ENCODE data around the gene LMX1A.

LMX1A gene

GRCh38 chr1:165355139-165355976 is 1.2 kb downstream of the LMX1A start:
- no peaks in the 10 kb centered on the region for H3K36me3 ChIP-seq (ENCODE audit: control insufficient read depth in 2 of 2, insufficient read depth in 1 of 2, low read length in 2 of 2)
- no peak overlapping the region for H3K4me3 ChIP-seq (ENCODE audit: low read depth, low read length)
- CTCF ChIA-PET: interaction anchor here (0.7 to 2.2 kb wide), 3 partner anchors 12 to 40 kb away, joined by 3 to 19 read pairs (median 5); no protein-coding TSS in a partner anchor
- no peak for TF ChIP-seq ZNF548 (tag by site-specific recombination; IDR thresholded peaks at IDR 0.05)
- no peak for TF ChIP-seq ZSCAN23 (tag by site-specific recombination; IDR thresholded peaks at IDR 0.05)
- TF ChIP-seq HIC1 (tag by site-specific recombination; IDR thresholded peaks at IDR 0.05): no peak
- TF ChIP-seq ZNF692 (tag by site-specific recombination; IDR thresholded peaks at IDR 0.05): no peak
- TF ChIP-seq ZNF394 (tag by site-specific recombination; IDR thresholded peaks at IDR 0.05; ENCODE audit: borderline replicate concordance): no peak
- TF ChIP-seq ZNF544 (tag by site-specific recombination; IDR thresholded peaks at IDR 0.05): no peak
- TF ChIP-seq IKZF3 (tag by site-specific recombination; IDR thresholded peaks at IDR 0.05): no peak
- TF ChIP-seq ZBTB6 (tag by site-specific recombination; IDR thresholded peaks at IDR 0.05): no peak
- no peaks in the 10 kb centered on the region for H3K4me1 ChIP-seq (ENCODE audit: control insufficient read depth, insufficient read depth, low read length)
- H3K27ac ChIP-seq (ENCODE audit: extremely low read depth, low read depth, low read length): no peak overlapping the region
- POLR2A ChIA-PET: no interaction called here
- no peaks in the 10 kb centered on the region for H3K9me3 ChIP-seq (ENCODE audit: control insufficient read depth, insufficient read depth, low read depth, low read length)

GRCh38 chr1:165354739-165355138 is 1.8 kb downstream of the LMX1A start:
- CTCF ChIA-PET: interaction anchor here (2.2 kb wide), 1 partner anchor 13 kb away, joined by 19 read pairs; no protein-coding TSS in a partner anchor
- H3K9me3 ChIP-seq (ENCODE audit: control insufficient read depth, insufficient read depth, low read depth, low read length): no peaks in the 10 kb centered on the region
- no peaks in the 10 kb centered on the region for H3K36me3 ChIP-seq (ENCODE audit: control insufficient read depth in 2 of 2, insufficient read depth in 1 of 2, low read length in 2 of 2)
- H3K4me3 ChIP-seq (ENCODE audit: low read depth, low read length): no peak overlapping the region
- no peaks in the 10 kb centered on the region for H3K4me1 ChIP-seq (ENCODE audit: control insufficient read depth, insufficient read depth, low read length)
- POLR2A ChIA-PET: no interaction called here
- no peak for TF ChIP-seq KLF17 (tag by site-specific recombination; IDR thresholded peaks at IDR 0.05)
- TF ChIP-seq KLF8 (tag by site-specific recombination; IDR thresholded peaks at IDR 0.05): no peak
- TF ChIP-seq ZNF155 (tag by site-specific recombination; IDR thresholded peaks at IDR 0.05): no peak
- no peak overlapping the region for H3K27ac ChIP-seq (ENCODE audit: extremely low read depth, low read depth, low read length)

- POLR2A ChIA-PET: no interaction called here
- TF ChIP-seq CTCF (tag by site-specific recombination; IDR thresholded peaks at IDR 0.05) (no peak), ZNF510 (tag by site-specific recombination; IDR thresholded peaks at IDR 0.05; ENCODE audit: insufficient replicate concordance) (no peak), ZNF600 (tag by site-specific recombination; IDR thresholded peaks at IDR 0.05) (no peak), ZNF629 (tag by site-specific recombination; IDR thresholded peaks at IDR 0.05) (no peak), ZNF433 (tag by site-specific recombination; IDR thresholded peaks at IDR 0.05; ENCODE audit: low read depth) (no peak), ZNF112 (tag by site-specific recombination; IDR thresholded peaks at IDR 0.05) (no peak), ZNF571 (tag by site-specific recombination; IDR thresholded peaks at IDR 0.05) (no peak), ZNF639 (tag by site-specific recombination; IDR thresholded peaks at IDR 0.05) (no peak)
Measured at GRCh38 chr1:165353731-165354671, 2.5 kb downstream of the LMX1A start.

More at GRCh38 chr1:165353731-165354671, 2.5 kb downstream of the LMX1A start:
- Histone ChIP-seq H3K27ac (ENCODE audit: extremely low read depth, low read depth, low read length) (no peak overlapping the region), H3K36me3 (ENCODE audit: control insufficient read depth in 2 of 2, insufficient read depth in 1 of 2, low read length in 2 of 2) (no peaks in the 10 kb centered on the region), H3K4me3 (ENCODE audit: low read depth, low read length) (no peak overlapping the region), H3K4me1 (ENCODE audit: control insufficient read depth, insufficient read depth, low read length) (no peaks in the 10 kb centered on the region), H3K9me3 (ENCODE audit: control insufficient read depth, insufficient read depth, low read depth, low read length) (no peaks in the 10 kb centered on the region)
- CTCF ChIA-PET: interaction anchor here (0.7 to 2.2 kb wide), 3 partner anchors 14 to 47 kb away, joined by 4 to 19 read pairs (median 5); no protein-coding TSS in a partner anchor

All from HEK293 (cell line).